PC-9 (cell line): ENCODE data around the gene LRRC46. TPM values are rescaled to one million over a fixed set of nuclear protein-coding genes. Genes with fewer than 3 reads are reported as not detected.

Source experiments
- BruUV-seq: library from RNA; stranded (reverse); fragments of 400-500 nt; replicated peaks from 2 replicates; lab custom pipeline; 2021; lab: Mats Ljungman, UMichigan
- CTCF ChIA-PET: fragments of 300-600 bp; sonication (Branson Sonifier 250); formaldehyde crosslinking; loops from one replicate; lab custom pipeline; 2022; ENCODE audit warnings: antibody characterized with exemption; lab: Charles Lee
- POLR2A ChIA-PET: fragments of 300-600 bp; sonication (Branson Sonifier 250); formaldehyde crosslinking; loops from one replicate; lab custom pipeline; 2022; ENCODE audit warnings: antibody characterized with exemption; ENCODE audit not compliant: unreplicated experiment; lab: Charles Lee
- DNase-seq, 2 experiments: peaks; one replicate each; pipeline versions ENCODE4 v3.0.0 to v3.0.0-alpha.2; 2015 to 2022; ENCODE audit warnings: mixed read lengths in 1 of 2
- H2AFZ ChIP-seq: fragments of 200-600 bp; sonication (generic); 2 replicates; pipeline ENCODE4 v1.8.1; 2017; ENCODE audit warnings: antibody characterized with exemption
- H3F3A ChIP-seq: fragments of 200-600 bp; sonication (generic); 2 replicates; pipeline ENCODE4 v1.8.1; 2017; ENCODE audit warnings: antibody characterized with exemption, mild to moderate bottlenecking, low read depth; ENCODE audit not compliant: insufficient read depth
- H3K27ac ChIP-seq: fragments of 200-600 bp; sonication (generic); 2 replicates; pipeline ENCODE4 v1.6.1; 2016; ENCODE audit warnings: mixed run types
- H3K27me3 ChIP-seq: fragments of 200-600 bp; sonication (generic); 2 replicates; pipeline ENCODE4 v1.6.1; 2016; ENCODE audit warnings: low read depth, mixed run types; ENCODE audit not compliant: insufficient read depth
- H3K36me3 ChIP-seq: fragments of 200-600 bp; sonication (generic); 2 replicates; pipeline ENCODE4 v1.6.1; 2016; ENCODE audit warnings: low read depth, mixed run types
- H3K4me1 ChIP-seq: fragments of 200-600 bp; sonication (generic); replicated peaks from 2 replicates; pipeline ENCODE4 v1.6.1; 2016; ENCODE audit warnings: mixed run types; ENCODE audit not compliant: insufficient read depth
- H3K4me2 ChIP-seq: fragments of 200-600 bp; sonication (generic); 2 replicates; pipeline ENCODE4 v1.6.1; 2017; ENCODE audit warnings: mixed run types
- H3K4me3 ChIP-seq: fragments of 200-600 bp; sonication (generic); 2 replicates; pipeline ENCODE4 v1.6.1; 2016; ENCODE audit warnings: mixed run types
- H3K79me2 ChIP-seq: fragments of 200-600 bp; sonication (generic); 2 replicates; pipeline ENCODE4 v1.6.1; 2017; ENCODE audit warnings: low read depth, mixed run types
- H3K9me2 ChIP-seq: fragments of 200-600 bp; sonication (generic); 2 replicates; pipeline ENCODE4 v1.8.1; 2017; ENCODE audit warnings: mild to moderate bottlenecking; ENCODE audit not compliant: insufficient read depth
- H3K9me3 ChIP-seq: fragments of 200-600 bp; sonication (generic); 2 replicates; pipeline ENCODE4 v1.8.1; 2016; ENCODE audit warnings: low read depth; ENCODE audit not compliant: insufficient read depth
- H4K20me1 ChIP-seq: fragments of 200-600 bp; sonication (generic); 2 replicates; pipeline ENCODE4 v1.8.1; 2017; ENCODE audit not compliant: insufficient read depth
- CTCF ChIP-seq: fragments of 200-600 bp; sonication (generic); conservative IDR thresholded peaks from 2 replicates; pipeline ENCODE4 v1.6.1; 2017; ENCODE audit warnings: mixed run types, antibody characterized with exemption, mild to moderate bottlenecking, moderate library complexity
- EZH2 ChIP-seq: fragments of 200-600 bp; sonication (generic); IDR thresholded peaks from 2 replicates; pipeline ENCODE4 v1.8.0; 2017; ENCODE audit warnings: antibody characterized with exemption, low read depth
- intact Hi-C: fragments of 100-400 bp; cut with micrococcal nuclease; formaldehyde crosslinking; loops from one replicate; pipeline ENCODE4 v1.10.0; 2022; ENCODE audit not compliant: unreplicated experiment
- total RNA-seq: library from RNA; stranded (reverse); gene quantifications from 2 replicates; pipeline ENCODE4 v1.2.3, GENCODE V29; 2021

LRRC46 gene
- total RNA-seq, 1 experiment from 2014 or later, result 1.9 TPM

DNA sequence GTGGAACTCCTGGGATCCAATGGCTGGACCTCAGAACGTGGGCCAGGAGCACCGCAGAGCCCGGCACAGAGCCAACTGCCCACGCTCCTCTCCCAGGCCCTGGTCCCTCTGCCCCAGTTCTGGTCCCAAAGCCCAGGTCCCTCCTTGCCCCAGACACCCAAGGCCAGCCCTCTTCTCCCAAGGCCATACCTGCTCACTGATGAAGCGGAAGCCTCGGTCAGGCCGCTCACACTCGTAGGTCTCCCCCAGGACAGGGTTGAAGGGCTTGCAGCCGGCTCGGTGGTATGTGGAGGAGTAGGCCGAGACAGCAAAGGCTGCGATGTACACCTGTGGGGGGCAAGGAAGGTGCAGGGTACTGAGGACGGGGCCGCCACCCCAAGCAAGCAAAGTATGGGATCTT, 18.4 kb upstream of the LRRC46 start:
- Histone ChIP-seq H3K36me3 (peaks cover 29% of the 10 kb centered on the region), H2AFZ (no peak overlapping the region), H3K4me1 (peaks cover 40% of the 10 kb centered on the region), H3K27me3 (no peaks in the 10 kb centered on the region), H3K27ac (no peak overlapping the region), H3K9me3 (no peaks in the 10 kb centered on the region), H3K9me2 (no peaks in the 10 kb centered on the region), H3F3A (peaks cover 35% of the 10 kb centered on the region), H3K4me3 (no peak overlapping the region), H3K79me2 (no peaks in the 10 kb centered on the region; the same call in 1 of the 2 replicates), H3K4me2 (no peak overlapping the region), H4K20me1 (no peaks in the 10 kb centered on the region)
- POLR2A ChIA-PET, result no interaction called here
- CTCF ChIA-PET, result no interaction called here
- intact Hi-C loops, result no loop called here
- DNase-seq, result no peak
- TF ChIP-seq EZH2 (no peak), CTCF (no peak)
- no TSS peak for BruUV-seq

- Histone ChIP-seq H3K4me3 (no peak overlapping the region), H3K9me2 (no peaks in the 10 kb centered on the region), H4K20me1 (no peaks in the 10 kb centered on the region), H3K27me3 (no peaks in the 10 kb centered on the region), H2AFZ (no peak overlapping the region), H3K36me3 (peaks cover 30% of the 10 kb centered on the region), H3K27ac (no peak overlapping the region), H3K4me1 (peaks cover 38% of the 10 kb centered on the region), H3K79me2 (peaks cover 4% of the 10 kb centered on the region; the same call in 1 of the 2 replicates), H3F3A (peaks cover 33% of the 10 kb centered on the region), H3K4me2 (no peak overlapping the region), H3K9me3 (no peaks in the 10 kb centered on the region)
- intact Hi-C loops, result no loop called here
- ChIA-PET POLR2A (no interaction called here), CTCF (no interaction called here)
- no peak for DNase-seq
- BruUV-seq, result no TSS peak
- TF ChIP-seq CTCF (no peak), EZH2 (no peak)
Measured at GRCh38 chr17:47813512-47814031, 17.9 kb upstream of the LRRC46 start.

GRCh38 chr17:47815106-47815918, 16.2 kb upstream of the LRRC46 start:
- no peaks in the 10 kb centered on the region for H3K27me3 ChIP-seq
- peaks cover 34% of the 10 kb centered on the region for H3K4me1 ChIP-seq
- H4K20me1 ChIP-seq, result no peaks in the 10 kb centered on the region
- H3K79me2 ChIP-seq, result peaks cover 15% of the 10 kb centered on the region; the same call in 1 of the 2 replicates
- H2AFZ ChIP-seq, result no peak overlapping the region
- BruUV-seq, result no TSS peak
- TF ChIP-seq EZH2 (no peak), CTCF (no peak)
- POLR2A ChIA-PET, result no interaction called here
- H3K9me3 ChIP-seq, result no peaks in the 10 kb centered on the region
- H3F3A ChIP-seq, result peaks cover 22% of the 10 kb centered on the region
- H3K9me2 ChIP-seq, result no peaks in the 10 kb centered on the region
- CTCF ChIA-PET, result no interaction called here
- intact Hi-C loops, result no loop called here
- H3K27ac ChIP-seq, result no peak overlapping the region
- peaks cover 30% of the 10 kb centered on the region for H3K36me3 ChIP-seq
- no peak for DNase-seq
- no peak overlapping the region for H3K4me2 ChIP-seq
- H3K4me3 ChIP-seq, result no peak overlapping the region
